ENCODE results near the gene SPOCK3. TPM values are rescaled to one million over a fixed set of nuclear protein-coding genes. Genes with fewer than 3 reads are reported as not detected.
A peak's percentile ranks its signal among the peaks of the same experiment; 100 is the strongest.

Gene SPOCK3
- polyA plus RNA-seq, 10 donors: 0.60 to 1.7 (median 1.2) TPM

GRCh38 chr4:167041524-167041923 lies 192.8 kb downstream of the SPOCK3 start:
- no peak for DNase-seq

- no peak for DNase-seq
Measured at GRCh38 chr4:167035390-167035789, 198.9 kb downstream of the SPOCK3 start.

- DNase-seq: no peak
Measured at GRCh38 chr4:167034983-167035382, 199.3 kb downstream of the SPOCK3 start.

- no peak for DNase-seq
Measured at GRCh38 chr4:167032871-167033270, 201.4 kb downstream of the SPOCK3 start.

- DNase-seq: no peak
Measured at GRCh38 chr4:167031534-167032156, 202.6 kb downstream of the SPOCK3 start.

GRCh38 chr4:167028976-167029375 lies 205.3 kb downstream of the SPOCK3 start:
- DNase-seq: no peak

- no peak for DNase-seq
Measured at GRCh38 chr4:167025670-167026069, 208.6 kb downstream of the SPOCK3 start.

GRCh38 chr4:167023364-167023925 lies 210.8 kb downstream of the SPOCK3 start:
- no peak for DNase-seq

GRCh38 chr4:167021545-167022155 lies 212.6 kb downstream of the SPOCK3 start:
- DNase-seq: peak; percentile 51 to 80 (median 71)

GRCh38 chr4:167020410-167020809 lies 213.9 kb downstream of the SPOCK3 start:
- DNase-seq: no peak

- no peak for DNase-seq
Measured at GRCh38 chr4:167014944-167015343, 219.3 kb downstream of the SPOCK3 start.

- DNase-seq: peak in 1 of 3 donors; percentile 8
Measured at GRCh38 chr4:167003326-167003725, 231.0 kb downstream of the SPOCK3 start.

- no peak for DNase-seq
Measured at GRCh38 chr4:167000141-167000852, 234.0 kb downstream of the SPOCK3 start.

GRCh38 chr4:166996216-166996615 lies 238.1 kb downstream of the SPOCK3 start:
- no peak for DNase-seq

- no peak for DNase-seq
Measured at GRCh38 chr4:166994686-166995085, 239.6 kb downstream of the SPOCK3 start.

GRCh38 chr4:166991006-166991561 lies 243.2 kb downstream of the SPOCK3 start:
- DNase-seq: no peak

GRCh38 chr4:166989886-166990285 lies 244.4 kb downstream of the SPOCK3 start:
- DNase-seq: no peak

- DNase-seq: no peak
Measured at GRCh38 chr4:166987026-166987425, 247.3 kb downstream of the SPOCK3 start.

- DNase-seq: no peak
Measured at GRCh38 chr4:166981847-166982246, 252.4 kb downstream of the SPOCK3 start.

- DNase-seq: no peak
Measured at GRCh38 chr4:166980419-166980818, 253.9 kb downstream of the SPOCK3 start.

- peak; percentile 1 to 10 (median 4) for DNase-seq
Measured at GRCh38 chr4:166977596-166977995, 256.7 kb downstream of the SPOCK3 start.

GRCh38 chr4:166972071-166972470 lies 262.2 kb downstream of the SPOCK3 start:
- peak in 2 of 3 donors; percentile 1 to 6 for DNase-seq
